Stimulated activated CD4-positive, alpha-beta T cell treated with anti-CD3 and anti-CD28 coated beads, Interleukin-12 subunit alpha, Interleukin-12 subunit beta, amount 100 ng/mL, for 4 hours (primary cell): ENCODE measurements around the gene NCKAP5.

Experiments
- DNase-seq: peaks from one replicate; pipeline ENCODE4 v3.0.0-alpha.2; 2020

Gene NCKAP5

DNA sequence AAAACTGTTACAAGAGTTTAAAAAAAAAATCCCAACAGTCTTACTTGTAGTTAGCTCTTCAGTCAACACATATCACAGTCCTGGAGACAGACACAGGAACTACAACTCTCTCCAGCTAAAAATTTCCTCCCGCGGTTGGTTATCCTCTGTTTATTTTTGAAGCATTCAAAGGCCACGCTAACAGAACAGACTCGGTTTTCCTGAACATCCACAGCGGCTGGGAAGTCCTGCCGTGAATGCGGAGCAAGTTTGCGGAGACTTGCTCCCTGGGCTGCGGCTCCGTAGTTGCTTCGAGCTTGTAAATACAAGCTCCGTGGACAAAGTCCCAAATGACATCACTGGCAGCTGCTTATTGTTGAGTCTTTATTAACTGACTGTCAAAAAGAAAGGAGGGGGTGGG, at the start of gene NCKAP5:
NCKAP5 (minus strand) TSS at position 292 of the 400 bp plus-strand sequence. CDS start 50,937 bp downstream, outside the sequence.
- DNase-seq, result no peak

DNA sequence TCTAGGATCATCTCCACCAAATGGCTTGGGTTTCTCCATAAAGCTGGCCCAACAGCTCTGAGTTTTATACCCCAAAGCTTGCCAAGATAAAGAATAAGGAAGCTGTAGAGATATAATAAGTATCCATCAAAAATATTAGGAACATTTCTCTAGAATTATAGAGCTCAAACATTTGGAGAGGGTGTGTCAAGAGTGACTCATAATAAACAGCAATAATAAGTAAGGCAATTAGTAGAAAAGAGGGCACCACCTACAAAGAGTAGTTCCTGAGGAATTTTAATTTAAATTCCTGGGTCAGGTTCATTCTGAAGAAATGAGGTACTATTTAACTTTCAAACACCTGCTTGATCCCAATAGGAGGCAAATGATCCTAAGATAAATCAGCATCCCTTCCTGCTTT, 41.4 kb upstream of the NCKAP5 start:
- DNase-seq, result no peak

DNA sequence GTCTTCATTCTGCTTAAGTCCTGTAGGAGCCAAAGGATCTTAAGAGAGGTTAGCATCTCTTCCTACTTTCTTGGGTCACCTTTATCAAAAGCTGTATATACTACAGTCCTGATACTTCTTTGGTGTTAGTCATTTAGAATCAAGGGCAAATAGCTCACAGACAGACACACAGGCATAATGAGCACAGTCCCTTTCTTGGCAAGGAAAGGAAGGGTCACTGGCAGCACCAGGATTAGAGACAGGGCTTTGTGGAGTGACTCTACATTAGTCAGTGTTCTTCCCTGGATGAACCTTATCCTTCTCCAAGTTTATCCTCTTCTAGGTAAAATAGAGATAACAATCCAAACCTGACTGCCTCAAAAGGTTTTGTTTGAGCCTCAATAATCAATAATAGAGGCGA, 40.0 kb upstream of the NCKAP5 start:
- DNase-seq, result no peak

DNA sequence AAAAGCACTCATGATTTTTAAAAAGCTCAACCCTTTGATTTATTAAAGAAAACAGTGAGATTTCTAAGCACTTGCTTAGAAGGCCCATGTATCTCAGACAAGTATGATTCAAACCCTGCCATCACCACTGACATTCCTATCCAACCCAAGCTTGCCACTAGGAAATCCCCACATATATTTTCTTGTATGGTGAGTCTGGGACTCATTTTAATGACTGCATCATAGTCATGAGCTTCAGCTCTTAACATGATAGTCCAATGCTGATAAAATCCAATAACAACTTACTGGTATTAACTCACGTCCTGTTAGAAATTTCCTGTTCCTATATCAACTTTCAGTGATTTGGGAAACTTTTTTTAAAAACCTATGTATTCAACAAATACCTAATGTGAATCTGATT, 39.4 kb upstream of the NCKAP5 start:
- no peak for DNase-seq

DNA sequence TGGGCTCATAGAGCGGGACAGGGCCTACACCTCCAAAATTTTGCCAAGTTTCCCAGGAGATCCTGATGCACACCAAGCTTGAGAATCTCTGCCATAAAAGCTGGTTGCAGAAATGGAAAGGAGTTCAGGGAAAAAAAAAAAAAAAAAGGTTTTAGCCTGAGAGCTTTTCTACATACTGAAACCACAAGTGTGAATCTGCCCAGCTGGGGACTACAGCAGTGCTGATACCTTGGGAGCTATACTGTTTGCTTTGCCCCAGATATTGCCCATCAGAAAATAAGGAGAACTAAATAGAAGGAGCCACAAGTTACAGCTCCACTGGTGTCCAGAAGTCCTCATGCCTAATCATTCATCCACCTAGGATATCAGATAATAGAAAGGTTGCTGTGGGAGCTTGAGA, 38.4 kb upstream of the NCKAP5 start:
- DNase-seq, result no peak

DNA sequence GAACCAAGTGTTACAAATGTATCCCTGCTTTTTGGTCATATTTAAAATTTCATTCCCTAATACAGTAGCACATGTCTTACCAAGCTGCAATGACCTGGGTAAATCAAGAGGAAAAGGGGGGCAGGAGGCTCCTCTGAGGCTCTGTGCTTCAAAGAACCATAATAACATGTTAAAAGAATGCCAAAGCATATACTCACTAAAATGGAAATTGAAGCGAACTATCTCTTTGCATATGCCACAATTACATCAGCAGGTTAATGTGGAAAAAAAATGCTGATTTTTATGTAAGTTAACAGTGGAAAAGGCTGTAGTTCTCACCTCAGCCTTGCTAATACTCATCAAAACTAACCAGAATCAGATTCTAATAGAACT, 37.5 kb upstream of the NCKAP5 start:
- no peak for DNase-seq

DNA sequence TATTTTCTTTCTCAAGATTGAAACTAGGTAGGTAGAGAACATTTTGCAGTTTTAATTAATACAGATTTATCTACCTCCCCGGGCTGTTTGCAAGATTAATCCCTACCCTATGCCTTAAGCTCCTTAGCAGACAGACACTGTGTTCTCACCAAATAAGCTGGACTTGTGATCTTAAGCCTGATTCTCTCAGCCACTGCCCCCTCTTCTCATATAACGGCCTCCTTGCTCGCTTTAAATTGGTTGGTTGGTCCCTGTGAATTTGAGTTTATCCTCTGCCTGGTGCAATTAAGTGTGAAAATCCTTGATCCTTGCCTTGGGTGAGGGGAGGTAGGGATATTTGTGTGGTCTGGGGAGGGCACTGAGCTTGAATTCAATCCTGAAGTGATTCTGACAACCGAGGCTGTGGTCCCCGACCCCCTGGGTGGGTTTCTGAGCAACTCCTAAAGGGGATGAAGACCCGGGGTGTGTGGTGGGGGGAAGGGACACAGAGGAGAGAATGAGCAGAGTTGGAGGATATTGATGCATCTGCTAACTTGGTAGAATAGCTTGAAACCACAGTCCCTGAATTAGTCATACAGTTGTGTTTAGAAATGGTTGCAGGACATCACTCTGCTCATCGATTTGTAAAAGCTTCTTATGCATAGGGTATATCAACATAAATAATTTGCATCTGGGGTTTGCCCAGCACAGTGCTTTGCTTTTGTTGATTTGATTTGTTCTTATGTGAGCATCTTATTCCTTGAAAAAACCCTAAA, 36.9 kb upstream of the NCKAP5 start:
- DNase-seq, result no peak

DNA sequence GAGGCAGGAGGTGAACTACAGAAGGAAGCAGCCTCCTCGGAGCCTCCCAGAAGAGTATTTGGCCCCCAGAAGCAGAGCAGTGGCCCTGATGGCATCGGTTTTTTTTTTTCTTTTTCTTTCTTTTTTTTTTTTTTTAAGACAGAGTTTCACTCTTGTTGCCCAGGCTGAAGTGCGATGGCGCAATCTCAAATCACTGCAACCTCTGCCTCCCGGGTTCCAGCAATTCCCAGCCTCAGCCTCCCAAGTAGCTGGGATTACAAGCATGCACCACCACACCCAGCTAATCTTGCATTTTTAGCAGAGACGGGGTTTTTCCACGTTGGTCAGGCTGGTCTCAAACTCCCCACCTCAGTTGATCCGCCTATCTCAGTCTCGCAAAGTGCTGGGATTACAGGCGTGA, 34.8 kb upstream of the NCKAP5 start:
- no peak for DNase-seq

DNA sequence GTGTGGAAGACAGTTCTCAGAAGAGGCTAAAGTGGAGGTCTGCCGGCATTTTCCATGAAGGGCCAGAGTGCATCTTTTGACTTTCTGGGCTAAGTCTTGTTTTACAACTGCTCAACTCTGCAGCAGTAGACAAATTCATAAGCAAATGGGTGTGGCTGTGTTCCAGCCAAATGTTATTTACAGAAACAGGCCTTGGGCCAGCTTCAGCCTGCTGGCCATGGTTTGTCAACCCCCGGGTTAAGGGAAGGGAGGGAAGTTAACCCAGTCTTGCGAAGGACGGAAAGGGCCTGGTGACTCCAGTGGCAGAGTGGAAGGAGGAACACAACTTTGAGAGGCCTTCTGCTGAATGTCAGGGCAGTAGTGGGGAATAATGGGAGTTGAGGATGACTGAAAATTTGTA, 34.3 kb upstream of the NCKAP5 start:
- no peak for DNase-seq

DNA sequence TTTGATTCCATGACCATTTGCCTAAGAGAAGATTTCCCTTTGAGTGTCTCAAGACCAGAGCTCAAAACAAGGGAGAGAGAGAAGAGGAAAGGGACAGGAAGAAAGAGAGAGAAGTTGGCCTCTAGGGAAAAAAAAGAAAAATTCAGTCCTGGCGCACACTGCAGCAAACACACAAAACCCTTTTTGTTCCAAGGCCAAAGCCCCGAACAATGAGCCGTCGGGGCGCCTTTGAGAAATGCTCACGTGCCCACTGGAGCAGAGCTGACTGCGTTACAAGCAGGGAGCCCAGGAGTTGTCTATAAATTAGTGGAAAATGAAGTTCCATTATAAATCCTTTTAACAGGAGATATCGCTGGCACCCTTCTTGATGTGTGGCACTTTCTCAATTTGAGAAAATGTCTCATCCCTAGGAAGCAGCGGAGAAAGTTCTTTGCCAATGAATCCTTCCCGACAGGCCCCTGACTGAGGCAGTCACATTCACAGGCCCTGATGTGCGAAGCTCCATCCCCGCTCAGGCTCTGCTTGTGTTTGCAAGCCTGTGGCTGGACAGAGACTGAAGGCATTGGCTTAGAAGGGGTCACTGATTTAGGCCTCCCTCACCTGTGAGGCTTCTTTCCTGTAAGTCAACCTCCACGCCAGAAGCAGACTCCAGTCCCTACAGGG, 32.1 kb upstream of the NCKAP5 start:
- no peak for DNase-seq

DNA sequence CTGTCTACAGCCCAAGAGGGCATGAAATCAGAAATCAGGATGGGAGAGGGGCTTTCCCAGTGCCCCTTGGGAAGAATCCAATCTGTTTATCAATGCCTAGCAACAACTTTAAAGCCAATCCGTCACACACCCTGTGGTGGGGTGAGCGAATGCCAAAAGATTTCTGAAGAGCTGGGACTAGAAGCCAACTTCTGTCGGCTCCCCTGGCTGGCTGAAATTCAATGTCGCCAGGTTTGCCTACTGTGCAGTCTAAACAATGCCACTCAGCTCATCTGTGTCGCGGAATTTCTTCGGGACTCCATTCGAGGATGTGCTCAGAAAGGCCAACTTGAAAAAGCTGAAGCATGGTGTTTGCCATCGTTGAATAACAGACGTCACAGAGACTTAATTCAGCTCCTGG, 31.5 kb upstream of the NCKAP5 start:
- DNase-seq, result no peak

DNA sequence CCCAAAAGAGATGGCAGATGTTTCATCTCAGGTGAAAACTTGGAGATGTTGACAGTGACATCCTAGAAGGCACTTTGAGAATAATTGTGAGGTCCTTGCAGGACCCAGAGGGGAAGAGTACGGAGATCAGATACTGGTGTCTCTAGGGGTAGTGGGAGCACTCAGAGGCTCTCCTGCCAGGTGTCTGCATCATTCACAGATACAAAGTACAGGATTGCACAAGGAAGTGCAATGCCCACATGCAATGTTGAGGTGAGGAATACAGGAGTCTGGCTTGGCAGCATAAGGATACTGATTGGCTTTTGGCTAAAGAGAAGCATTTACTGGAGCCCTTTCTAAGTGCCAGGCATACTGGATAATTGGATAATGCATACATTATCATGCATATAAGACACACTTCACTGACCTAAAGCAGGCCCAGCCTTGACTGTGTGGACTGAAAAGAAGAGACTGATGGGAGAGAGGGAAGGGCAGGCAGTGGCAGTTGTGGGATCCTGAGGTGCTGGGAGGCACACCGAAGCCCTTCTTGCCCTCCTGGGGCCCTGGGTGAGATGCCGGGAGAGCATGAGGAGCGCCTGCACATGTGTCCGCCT, 31.0 kb upstream of the NCKAP5 start:
- DNase-seq, result no peak

DNA sequence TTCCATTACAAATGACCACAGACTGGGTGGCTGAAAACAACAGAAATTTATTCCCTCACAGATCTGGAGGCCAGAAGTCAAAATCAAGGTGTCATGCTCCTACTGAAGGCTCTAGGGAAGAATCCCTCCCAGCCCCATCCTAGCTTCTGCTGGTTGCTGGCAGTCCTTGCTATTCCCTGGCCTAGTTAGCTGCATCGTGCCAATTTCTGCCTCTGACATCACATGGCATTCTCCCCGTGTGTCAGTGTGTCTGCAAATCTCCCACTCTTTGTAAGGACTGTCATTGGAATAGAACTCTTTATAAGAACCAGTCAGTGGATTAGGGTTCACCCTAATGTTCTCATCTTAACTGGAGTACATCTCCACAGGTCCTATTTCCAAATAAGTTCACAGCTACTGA, 30.5 kb upstream of the NCKAP5 start:
- no peak for DNase-seq

DNA sequence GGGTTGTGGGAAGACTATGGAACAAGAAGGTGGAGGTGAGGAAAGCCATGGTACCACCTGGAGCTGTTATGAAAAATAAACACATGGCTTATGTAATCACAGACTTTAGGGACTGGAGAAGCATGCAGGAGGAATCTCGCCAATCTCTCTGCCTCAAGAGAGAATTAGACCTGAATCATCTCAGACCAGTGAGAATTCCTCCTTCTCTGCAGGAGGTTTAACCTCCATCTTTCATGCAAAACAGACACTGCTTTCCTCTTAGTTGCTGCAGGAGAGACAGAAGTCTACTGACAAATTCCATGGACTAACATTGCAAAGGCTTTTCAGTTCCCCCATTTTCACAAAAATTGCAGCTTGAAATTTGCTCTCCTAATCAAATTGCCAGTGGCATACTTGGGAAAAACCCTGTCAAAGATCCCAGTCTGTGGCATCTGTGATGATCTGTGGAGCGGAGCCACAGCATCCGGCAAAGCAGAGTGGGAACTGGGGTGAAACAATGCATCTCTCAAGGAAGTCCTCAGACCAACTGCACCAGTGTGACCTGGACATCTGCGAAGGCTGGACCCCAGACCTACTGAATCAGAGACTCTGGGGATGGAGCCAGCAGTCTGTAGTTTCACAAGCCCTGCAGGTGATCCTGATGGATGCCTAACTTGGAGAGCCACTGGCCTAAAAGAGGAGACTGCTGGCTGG, 28.6 kb upstream of the NCKAP5 start:
- no peak for DNase-seq

DNA sequence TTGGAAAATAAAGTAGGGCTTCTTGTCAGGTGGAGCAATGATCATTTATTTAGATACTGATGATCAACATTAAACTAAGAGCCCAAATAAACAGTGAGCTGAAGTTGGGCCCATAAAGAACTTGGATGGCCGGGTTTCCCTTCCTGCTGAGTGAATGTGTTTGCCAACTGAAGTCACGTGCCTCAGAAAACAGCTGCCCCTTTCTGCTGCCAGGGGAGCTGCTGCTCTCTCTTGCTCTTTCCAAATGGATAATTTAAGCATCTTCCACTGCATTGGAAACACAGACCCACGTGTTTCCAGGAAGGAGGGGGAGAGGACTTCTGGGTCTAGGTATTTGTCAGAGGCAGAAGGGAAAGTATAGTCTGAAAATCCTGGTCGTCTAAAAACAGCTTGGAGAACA, 22.9 kb upstream of the NCKAP5 start:
- no peak for DNase-seq

DNA sequence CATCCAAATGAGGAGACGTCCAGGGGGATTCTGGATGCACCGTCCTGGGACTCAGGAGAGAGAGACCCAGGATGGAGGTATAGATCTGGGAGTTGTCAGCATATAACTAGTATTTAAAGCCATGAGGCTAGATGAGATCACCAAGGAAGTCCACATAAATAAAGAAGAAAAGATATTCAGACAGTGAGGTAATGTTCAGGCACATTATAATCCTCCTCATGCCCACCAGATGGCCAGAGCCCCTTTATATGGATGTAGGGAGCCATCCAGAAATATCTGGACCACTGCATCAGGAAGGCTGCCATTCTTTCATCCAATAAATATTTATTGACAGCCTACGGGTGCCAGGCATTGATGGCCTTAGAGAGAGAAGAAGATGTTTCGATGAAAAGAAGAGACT, 21.2 kb upstream of the NCKAP5 start:
- DNase-seq, result no peak

DNA sequence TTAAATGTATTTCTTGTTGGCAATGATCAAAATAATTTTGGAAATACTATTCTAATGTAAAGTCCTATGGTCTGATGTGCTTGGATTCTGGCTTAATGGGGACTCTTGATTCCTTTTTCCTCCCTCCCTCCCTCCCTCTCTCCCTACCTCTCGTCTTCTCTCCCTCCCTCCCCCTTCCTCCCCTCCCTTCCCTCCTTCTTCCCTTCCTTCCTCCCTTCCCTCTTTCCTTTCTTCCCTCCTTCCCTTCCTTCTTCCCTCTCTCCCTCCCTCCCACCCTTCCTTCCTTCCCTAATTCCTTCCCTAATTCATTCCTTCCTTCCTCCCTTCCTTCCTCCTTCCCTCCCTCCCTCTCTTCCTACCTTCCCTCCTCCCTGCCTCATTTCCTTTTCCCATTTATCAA, 19.9 kb upstream of the NCKAP5 start:
- no peak for DNase-seq

DNA sequence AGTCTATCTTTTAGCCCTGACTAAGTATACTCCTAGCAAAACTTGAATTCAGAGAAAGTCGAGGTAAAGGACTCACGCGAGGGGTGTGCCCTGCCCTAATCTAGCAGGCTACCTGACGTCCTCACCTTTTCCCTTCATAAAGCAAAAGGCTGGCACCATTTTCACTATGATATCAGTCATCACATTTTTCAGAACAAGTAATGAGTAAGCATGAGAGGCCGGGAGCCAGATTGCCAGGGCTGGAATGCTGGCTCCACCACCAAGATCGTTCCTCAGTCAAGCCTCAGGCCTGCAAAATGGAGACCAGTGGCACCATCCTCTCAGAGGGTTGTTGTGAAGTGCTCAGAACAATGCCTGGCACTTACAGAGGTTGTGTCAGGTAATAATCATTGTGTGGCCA, 18.7 kb upstream of the NCKAP5 start:
- no peak for DNase-seq

DNA sequence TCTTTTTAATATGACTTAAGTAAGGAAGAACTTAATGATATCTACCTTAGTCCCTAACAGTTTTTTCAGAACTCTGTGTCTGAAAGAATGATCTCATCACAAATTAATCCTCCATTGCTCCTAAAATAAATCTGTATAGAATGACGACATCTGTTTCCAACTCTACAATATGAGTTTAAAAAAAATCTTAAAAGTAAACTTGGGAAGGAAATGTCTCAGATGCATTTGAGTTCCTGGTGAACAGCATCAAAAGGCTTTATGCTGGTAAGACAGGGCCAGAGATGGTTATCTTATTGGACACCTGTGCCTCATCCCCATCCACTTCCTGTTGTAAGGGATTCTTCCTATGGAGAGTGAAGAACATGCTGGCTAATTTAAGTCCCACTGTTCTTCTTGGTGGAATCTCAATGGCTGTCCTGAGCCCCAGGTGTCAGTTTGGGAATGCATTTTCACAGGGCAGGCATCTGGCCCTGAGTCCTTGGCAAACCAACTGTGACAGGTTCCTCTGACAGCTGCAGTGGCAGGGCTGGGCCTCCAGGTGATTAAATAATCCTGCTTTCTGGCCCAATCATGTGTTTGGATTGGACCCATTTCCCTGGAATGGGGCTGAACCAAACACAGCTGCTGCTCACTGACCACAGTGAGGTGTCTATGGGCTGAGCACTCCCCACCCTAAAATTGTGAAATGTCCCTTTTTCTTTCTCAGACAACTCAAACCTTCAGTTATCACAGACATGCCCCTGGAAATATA, 12.9 kb upstream of the NCKAP5 start:
- DNase-seq, result no peak

DNA sequence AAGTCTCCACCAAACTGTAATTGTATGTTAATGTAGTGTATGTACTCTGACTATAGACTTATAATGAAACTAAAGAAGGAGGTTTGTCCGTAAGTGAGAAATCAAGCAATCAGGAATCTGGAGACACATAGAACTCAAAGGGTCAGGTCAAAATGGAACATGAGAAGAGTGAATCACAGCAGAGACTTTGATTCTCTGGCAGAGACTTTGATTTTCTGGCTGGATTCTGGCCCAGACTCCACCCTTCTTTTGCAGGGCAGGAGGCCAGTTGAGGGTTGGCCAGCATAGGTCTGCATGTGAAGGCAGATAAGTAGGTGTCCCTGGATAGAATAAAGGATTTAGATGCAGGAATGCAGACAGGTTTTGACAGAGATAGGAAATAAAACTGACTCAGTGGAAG, 11.0 kb upstream of the NCKAP5 start:
- no peak for DNase-seq

DNA sequence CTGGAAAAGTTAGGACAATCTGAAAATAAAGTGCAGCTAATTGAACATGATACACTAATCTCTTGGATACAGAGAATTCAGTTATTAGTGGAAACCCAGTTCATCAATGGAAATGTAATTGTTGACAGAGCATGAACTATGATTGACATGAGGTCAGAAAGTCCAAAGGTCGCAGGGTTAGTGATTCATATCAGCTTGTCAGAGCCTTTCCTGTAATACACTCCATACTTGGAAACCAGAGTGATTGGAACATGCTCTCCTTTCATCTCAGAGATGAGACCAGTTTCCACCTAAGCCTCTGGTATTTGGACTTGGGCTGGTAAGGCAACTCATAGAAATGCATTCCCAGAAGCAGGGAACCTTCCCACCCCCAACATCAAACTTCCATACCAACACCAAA, 8.5 kb upstream of the NCKAP5 start:
- DNase-seq, result no peak

DNA sequence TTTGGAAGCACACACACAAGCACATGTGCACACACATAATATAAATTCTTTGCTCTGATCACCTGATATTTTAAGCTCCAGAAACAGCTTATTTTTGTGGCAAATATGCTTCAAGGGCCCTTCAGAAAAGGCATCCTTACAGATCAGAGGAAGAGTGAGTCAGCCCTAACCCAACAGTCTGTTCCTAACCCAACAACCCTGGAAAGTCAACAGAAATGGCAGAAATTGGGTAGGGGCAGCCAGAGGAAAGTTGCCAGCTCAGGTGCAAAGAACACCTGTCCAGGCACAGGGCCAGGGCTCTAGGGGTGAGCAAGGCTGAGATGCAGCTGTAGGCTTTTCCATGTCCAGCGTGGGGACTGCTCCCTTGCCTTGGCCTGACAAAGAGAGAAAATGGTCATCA, 6.4 kb upstream of the NCKAP5 start:
- DNase-seq, result no peak

DNA sequence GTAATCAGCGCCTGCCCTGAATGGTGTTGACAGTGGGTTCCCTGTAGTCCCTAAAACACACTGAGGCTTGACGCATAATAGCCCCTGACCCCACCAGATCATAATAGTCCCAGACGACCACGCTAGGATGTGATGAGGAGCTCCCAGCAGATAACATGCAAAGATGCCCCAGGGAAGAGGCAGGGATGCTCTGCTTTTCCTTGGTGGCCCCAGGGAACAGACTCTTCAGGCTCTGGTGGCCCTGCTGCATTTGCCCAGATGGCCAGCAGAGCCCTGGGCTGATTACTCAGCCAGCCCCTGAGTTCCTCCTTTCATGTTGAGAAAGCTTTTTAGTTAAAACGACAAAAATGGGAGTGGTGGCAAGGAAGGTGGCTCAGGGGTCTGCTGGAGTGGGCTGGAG, 5.9 kb upstream of the NCKAP5 start:
- no peak for DNase-seq
